ENCODE data around the gene ENPP5. TPM values are rescaled to one million over a fixed set of nuclear protein-coding genes. Genes with fewer than 3 reads are reported as not detected.

ENPP5 gene
- polyA plus RNA-seq, 1 donor (not counting 4 experiments of a cell fraction or from before 2014, with no cell fraction given), result 0.07 TPM

DNA sequence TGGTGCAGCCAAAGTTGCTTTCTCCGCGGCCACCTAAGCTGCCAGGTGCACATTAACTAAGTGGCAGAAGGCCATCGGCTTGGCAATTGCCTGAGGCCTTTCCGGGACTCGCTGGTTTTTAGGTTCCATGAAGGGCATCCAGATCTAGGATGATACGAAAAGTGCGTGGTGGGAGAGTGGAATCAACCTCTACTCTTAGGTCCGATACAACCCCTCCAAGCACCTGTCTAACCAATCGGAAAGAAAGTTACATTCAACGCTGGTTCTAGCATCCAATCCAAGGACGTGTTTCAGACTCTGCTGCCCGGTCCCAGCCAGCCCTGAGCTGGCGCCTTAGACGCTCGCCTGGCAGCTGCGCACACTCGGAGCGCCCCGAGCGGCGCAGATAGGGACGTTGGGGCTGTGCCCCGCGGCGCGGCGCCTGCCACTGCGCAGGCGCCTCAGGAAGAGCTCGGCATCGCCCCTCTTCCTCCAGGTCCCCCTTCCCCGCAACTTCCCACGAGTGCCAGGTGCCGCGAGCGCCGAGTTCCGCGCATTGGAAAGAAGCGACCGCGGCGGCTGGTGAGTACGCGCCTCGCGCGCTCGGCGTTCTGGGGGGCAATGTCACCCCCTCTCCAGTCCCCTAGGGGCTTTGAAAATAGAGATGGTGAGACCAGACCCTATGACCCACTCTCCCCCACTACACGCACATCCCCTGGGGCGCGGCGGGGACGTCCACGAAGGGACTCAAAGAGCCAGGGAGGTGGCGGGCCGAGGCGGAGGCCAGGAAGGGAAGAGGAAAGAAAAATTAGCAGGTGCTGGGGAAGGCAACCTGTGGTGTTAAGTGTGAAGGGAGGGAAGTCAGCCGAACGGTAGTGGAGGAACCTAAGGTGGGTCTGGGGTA is 40.9 kb downstream of the ENPP5 start, which contains the start of gene ENPP4:
Gene ENPP4 (plus strand): TSS at position 361 of the 883 bp plus-strand sequence. CDS start 9,595 bp downstream, outside the sequence.
- no peak within 1 kb of the TSS for H2AFZ ChIP-seq (ENCODE audit: control insufficient read depth, low read length)
- peak within 1 kb of the TSS; percentile 36 for H3K4me2 ChIP-seq (ENCODE audit: control insufficient read depth, extremely low read depth, insufficient read depth, low read depth, low read length)
- H3K79me2 ChIP-seq (ENCODE audit: control insufficient read depth, insufficient read depth, low read length), result no peaks in the 10 kb centered on the region
- no peaks in the 10 kb centered on the region for H3K9me1 ChIP-seq (ENCODE audit: control insufficient read depth, extremely low read depth, insufficient read depth, low read length)
- no peaks in the 10 kb centered on the region for H4K20me1 ChIP-seq (ENCODE audit: control insufficient read depth, extremely low read depth, insufficient read depth, low read length)
- FAIRE-seq, result no peak
- H3K4me3 ChIP-seq (ENCODE audit: control insufficient read depth in 2 of 3, extremely low read depth in 1 of 3, insufficient read depth in 2 of 3, low read depth in 1 of 3, low read length in 3 of 3), result peak within 1 kb of the TSS in 2 of 3 experiments; percentile 22
- H3K9ac ChIP-seq (ENCODE audit: control insufficient read depth, extremely low read depth, insufficient read depth, low read length), result no peak within 1 kb of the TSS
- no peak for DNase-seq (ENCODE audit: low read depth, low spot score)
- no peak for TF ChIP-seq EZH2 (IDR thresholded peaks at IDR 0.05; ENCODE audit: low read length)
- TF ChIP-seq, protein P1, sequence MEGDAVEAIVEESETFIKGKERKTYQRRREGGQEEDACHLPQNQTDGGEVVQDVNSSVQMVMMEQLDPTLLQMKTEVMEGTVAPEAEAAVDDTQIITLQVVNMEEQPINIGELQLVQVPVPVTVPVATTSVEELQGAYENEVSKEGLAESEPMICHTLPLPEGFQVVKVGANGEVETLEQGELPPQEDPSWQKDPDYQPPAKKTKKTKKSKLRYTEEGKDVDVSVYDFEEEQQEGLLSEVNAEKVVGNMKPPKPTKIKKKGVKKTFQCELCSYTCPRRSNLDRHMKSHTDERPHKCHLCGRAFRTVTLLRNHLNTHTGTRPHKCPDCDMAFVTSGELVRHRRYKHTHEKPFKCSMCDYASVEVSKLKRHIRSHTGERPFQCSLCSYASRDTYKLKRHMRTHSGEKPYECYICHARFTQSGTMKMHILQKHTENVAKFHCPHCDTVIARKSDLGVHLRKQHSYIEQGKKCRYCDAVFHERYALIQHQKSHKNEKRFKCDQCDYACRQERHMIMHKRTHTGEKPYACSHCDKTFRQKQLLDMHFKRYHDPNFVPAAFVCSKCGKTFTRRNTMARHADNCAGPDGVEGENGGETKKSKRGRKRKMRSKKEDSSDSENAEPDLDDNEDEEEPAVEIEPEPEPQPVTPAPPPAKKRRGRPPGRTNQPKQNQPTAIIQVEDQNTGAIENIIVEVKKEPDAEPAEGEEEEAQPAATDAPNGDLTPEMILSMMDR (optimal IDR thresholded peaks at IDR 0.05 in 1 of 3, IDR thresholded peaks at IDR 0.05 in 1 of 3, conservative IDR thresholded peaks at IDR 0.05 in 1 of 3; ENCODE audit: extremely low read depth in 1 of 3, insufficient read depth in 2 of 3, low read length in 3 of 3), result no peak
- dilution Hi-C loops (cut with MboI; ENCODE audit: extremely low pct_ligation_motif_present, low sequenced_read_pairs), result no loop called here
- H3K27me3 ChIP-seq (ENCODE audit: control insufficient read depth, extremely low read depth, insufficient read depth, low read length), result peaks cover 18% of the 10 kb centered on the region
- no peaks in the 10 kb centered on the region for H3K4me1 ChIP-seq (ENCODE audit: control insufficient read depth, extremely low read depth, insufficient read depth, low read length)
- no peaks in the 10 kb centered on the region for H3K36me3 ChIP-seq (ENCODE audit: control insufficient read depth in 2 of 2, extremely low read depth in 1 of 2, insufficient read depth in 2 of 2, low read length in 2 of 2)
- no peak within 1 kb of the TSS for H3K27ac ChIP-seq (ENCODE audit: control insufficient read depth, insufficient read depth, low read length)
- H3K9me3 ChIP-seq (ENCODE audit: control insufficient read depth, low read depth, low read length), result no peaks in the 10 kb centered on the region

DNA sequence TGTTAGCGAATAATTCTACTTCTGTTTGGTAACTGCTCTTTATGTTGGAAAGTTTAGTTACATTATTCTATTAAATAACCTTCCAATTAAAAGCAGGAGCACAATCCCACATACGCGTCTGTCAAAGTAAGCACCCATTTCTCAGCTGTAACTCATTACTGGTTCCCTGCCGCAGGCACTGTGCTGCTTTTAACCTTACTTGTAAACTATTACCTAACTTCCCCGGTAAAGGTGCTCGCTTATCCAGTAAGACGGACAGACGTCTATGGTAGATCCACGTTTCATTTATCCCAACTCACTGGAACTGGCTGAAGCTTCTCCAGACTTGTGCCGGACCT is 41.5 kb downstream of the ENPP5 start:
- Histone ChIP-seq H3K27me3 (ENCODE audit: control insufficient read depth, extremely low read depth, insufficient read depth, low read length) (peaks cover 18% of the 10 kb centered on the region), H3K79me2 (ENCODE audit: control insufficient read depth, insufficient read depth, low read length) (no peaks in the 10 kb centered on the region), H3K4me1 (ENCODE audit: control insufficient read depth, extremely low read depth, insufficient read depth, low read length) (no peaks in the 10 kb centered on the region), H4K20me1 (ENCODE audit: control insufficient read depth, extremely low read depth, insufficient read depth, low read length) (no peaks in the 10 kb centered on the region), H3K9me3 (ENCODE audit: control insufficient read depth, low read depth, low read length) (no peaks in the 10 kb centered on the region), H2AFZ (ENCODE audit: control insufficient read depth, low read length) (no peak overlapping the region), H3K9ac (ENCODE audit: control insufficient read depth, extremely low read depth, insufficient read depth, low read length) (no peak overlapping the region), H3K4me3 (ENCODE audit: control insufficient read depth in 2 of 3, extremely low read depth in 1 of 3, insufficient read depth in 2 of 3, low read depth in 1 of 3, low read length in 3 of 3) (no peak overlapping the region), H3K27ac (ENCODE audit: control insufficient read depth, insufficient read depth, low read length) (no peak overlapping the region), H3K9me1 (ENCODE audit: control insufficient read depth, extremely low read depth, insufficient read depth, low read length) (no peaks in the 10 kb centered on the region), H3K36me3 (ENCODE audit: control insufficient read depth in 2 of 2, extremely low read depth in 1 of 2, insufficient read depth in 2 of 2, low read length in 2 of 2) (no peaks in the 10 kb centered on the region), H3K4me2 (ENCODE audit: control insufficient read depth, extremely low read depth, insufficient read depth, low read depth, low read length) (peak overlapping the region; percentile 36)
- FAIRE-seq, result no peak
- no peak for DNase-seq (ENCODE audit: low read depth, low spot score)
- dilution Hi-C loops (cut with MboI; ENCODE audit: extremely low pct_ligation_motif_present, low sequenced_read_pairs), result no loop called here
- TF ChIP-seq EZH2 (IDR thresholded peaks at IDR 0.05; ENCODE audit: low read length), result peak; percentile 31
- TF ChIP-seq, protein P1 (optimal IDR thresholded peaks at IDR 0.05 in 1 of 3, IDR thresholded peaks at IDR 0.05 in 1 of 3, conservative IDR thresholded peaks at IDR 0.05 in 1 of 3; ENCODE audit: extremely low read depth in 1 of 3, insufficient read depth in 2 of 3, low read length in 3 of 3), result no peak
